Right ventricle myocardium inferior (tissue), 1 donor: ENCODE results near the gene GLE1. TPM values are rescaled to one million over a fixed set of nuclear protein-coding genes. Genes with fewer than 3 reads are reported as not detected.

Experiments used
- ATAC-seq: fragments of 200-7000 bp; cut with Tn5 transposase; one replicate; pipeline ENCODE4 v1.9.1; 2020; ENCODE audit warnings: mild to moderate bottlenecking, moderate library complexity
- DNase-seq: peaks from one replicate; pipeline ENCODE4 v3.0.0; 2021; ENCODE audit errors: missing footprints
- intact Hi-C: fragments of 100-400 bp; cut with DNase I; formaldehyde crosslinking; loops from one replicate; pipeline ENCODE4 v1.11.0; 2022
- long read RNA-seq: library from polyadenylated mRNA; unstranded; transcript quantifications from one replicate; pipeline ENCODE4 v2.0.0, GENCODE V29; 2021
- total RNA-seq: library from RNA; stranded (reverse); fragmentation: NEBNext Ultra II Directional; extraction: Animal tissue kit (Norgen Biotek cat#: 25700); gene quantifications from one replicate; pipeline ENCODE4 v1.2.1, GENCODE V29; 2021
- donor health status: DM: no; HTN: yes; CAD: no; lungs with severe emphysema.

GLE1 gene, protein sequence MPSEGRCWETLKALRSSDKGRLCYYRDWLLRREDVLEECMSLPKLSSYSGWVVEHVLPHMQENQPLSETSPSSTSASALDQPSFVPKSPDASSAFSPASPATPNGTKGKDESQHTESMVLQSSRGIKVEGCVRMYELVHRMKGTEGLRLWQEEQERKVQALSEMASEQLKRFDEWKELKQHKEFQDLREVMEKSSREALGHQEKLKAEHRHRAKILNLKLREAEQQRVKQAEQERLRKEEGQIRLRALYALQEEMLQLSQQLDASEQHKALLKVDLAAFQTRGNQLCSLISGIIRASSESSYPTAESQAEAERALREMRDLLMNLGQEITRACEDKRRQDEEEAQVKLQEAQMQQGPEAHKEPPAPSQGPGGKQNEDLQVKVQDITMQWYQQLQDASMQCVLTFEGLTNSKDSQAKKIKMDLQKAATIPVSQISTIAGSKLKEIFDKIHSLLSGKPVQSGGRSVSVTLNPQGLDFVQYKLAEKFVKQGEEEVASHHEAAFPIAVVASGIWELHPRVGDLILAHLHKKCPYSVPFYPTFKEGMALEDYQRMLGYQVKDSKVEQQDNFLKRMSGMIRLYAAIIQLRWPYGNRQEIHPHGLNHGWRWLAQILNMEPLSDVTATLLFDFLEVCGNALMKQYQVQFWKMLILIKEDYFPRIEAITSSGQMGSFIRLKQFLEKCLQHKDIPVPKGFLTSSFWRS
- 19.5 TPM for total RNA-seq
- long read RNA-seq, transcript GLE1-201 (16 exons, 3,321 nt), result major isoform, 13 of 19 reads
- long read RNA-seq, partial matches to known transcripts, result 0 of 19 reads
- long read RNA-seq, other reads (novel, unspliced or antisense), result 6 of 19 reads

DNA sequence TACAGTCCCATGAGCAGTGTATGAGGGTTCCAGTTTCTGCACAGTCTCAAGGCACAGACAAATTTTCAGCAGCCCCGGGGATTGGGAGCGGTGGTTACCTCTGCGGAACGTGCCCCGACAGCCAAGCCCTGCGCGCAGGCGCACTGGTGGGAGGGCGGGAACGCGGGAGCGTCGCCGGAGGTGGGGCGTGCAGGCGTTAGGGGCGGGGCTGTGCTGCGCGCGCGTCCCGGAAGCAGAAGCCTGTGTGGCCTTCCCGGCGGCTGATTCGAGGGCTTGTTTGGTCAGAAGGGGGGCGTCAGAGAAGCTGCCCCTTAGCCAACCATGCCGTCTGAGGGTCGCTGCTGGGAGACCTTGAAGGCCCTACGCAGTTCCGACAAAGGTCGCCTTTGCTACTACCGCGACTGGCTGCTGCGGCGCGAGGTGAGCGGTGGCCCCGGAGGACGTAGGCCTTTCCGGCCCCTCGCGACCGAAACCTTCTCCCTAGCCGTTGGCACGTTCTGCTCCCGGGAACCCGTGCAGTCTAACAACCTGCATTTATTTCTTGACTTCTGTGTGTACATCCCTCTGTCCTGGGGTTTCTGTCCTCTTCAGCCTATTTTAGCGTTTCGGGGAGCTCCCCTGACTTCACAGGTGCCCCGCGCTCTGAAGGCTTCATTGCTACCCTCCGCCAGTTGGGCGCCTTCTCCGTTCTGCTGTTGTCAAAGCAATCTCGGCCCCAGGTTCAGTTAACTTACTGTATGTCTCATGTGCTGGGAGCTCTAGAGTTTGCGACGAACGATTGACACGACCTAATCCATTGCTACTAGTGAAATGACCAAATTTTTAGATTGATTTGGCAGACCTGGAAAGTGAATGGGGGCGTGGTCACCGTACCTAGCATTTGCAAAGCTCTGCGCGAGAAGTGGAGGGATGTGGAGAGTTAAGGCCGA is at the start of gene GLE1:
TSS of gene GLE1 (plus strand) at position 235 of the 929 bp plus-strand sequence. CDS start at position 322, 87 bp downstream.
- ATAC-seq, result peak; percentile 100
- intact Hi-C loops, result loop anchor here (5.0 kb wide), 1 partner anchor 48 kb away; the partner anchor contains the start of gene SPTAN1

DNA sequence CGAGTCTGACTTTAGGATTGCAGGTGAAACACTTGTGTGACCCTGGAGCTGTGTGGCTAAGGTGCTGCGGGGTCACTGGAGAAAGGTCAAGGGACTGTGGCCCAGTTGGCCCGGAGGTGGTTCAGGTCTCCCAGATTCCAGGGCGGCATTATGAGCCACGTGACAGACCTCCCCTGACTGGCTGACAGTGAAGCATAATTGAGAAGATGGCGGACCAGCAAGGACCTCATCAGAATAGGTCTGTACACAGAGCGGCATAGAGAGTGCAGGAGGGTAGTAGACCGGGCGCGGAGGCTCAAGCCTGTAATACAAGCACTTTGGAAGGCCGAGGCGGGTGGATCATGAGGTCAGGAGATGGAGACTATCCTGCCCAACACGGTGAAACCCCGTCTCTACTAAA is 49.5 kb upstream of the GLE1 start:
- DNase-seq (no peak), ATAC-seq (no peak)
- intact Hi-C loops, result loop anchor here (5.0 kb wide), 1 partner anchor 93 kb away; no protein-coding TSS in a partner anchor

More for the DNA sequence above, at the start of gene GLE1:
- peak; percentile 99 for DNase-seq

DNA sequence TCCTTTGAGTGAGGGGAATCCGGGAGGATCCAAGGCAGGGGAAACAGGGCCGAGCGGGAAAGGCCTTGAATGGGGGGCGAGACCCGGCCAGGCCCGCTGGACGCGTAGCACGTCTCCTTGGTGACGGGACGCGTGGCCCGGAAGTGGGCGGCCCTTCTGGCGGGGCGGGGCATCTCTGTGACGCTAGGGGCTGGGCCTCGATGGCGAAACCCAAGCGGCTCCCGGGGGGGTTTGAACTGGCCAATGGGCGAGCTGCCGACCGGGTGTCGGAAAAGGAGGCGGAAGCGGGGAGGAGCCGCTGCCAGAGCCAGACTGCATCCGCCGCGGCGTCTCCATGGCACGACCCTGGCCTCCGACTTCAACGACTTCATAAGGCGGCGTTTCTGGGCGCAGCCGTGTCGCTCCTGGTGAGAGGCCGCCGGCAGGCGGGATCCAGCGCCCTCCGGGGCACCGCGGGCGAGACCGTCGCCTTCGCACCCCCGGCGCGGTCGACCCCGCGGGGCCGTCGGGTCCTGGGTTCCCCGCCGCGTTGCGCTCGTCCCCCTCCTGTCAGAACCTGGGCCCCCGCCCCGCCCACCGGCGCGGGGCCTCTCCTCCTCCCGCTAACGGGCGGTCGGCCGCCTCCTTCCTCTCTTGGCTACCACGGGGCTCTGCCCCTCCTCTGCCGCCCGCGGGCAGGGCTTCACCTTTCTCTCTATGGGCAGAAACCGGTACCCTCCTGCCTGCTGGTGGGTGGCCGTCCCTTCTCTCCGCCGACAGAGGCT is 48.5 kb upstream of the GLE1 start, which contains the start of gene ODF2:
TSS of gene ODF2 (plus strand) at position 158 of the 764 bp plus-strand sequence. CDS start at position 244, 86 bp downstream.
- intact Hi-C loops, result loop anchor here (5.0 kb wide), 1 partner anchor 94 kb away; no protein-coding TSS in a partner anchor
- ATAC-seq (peak; percentile 94), DNase-seq (peak; percentile 98)

DNA sequence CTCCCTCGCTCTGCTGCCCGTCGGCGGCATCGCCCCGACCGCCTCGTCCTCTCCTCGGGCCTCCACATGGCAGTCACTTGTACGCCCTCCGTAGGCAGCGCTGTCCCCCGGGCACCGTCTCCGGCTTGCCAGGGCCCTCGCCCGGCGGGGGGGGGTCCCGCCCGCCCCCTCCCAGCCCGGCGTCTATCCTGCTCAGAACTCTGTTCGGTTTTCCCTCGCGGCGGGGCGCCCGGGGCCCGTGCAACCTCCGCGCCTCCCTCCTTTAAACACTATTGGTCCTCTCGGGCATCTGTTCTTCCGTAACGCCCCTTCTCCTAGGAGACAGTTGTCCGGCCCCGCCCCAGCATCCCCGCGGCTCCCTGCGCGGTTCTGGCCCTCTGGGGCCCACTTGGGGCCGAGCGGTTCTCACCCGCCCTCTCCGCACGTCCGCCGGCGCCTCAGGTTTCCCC is 47.9 kb upstream of the GLE1 start:
- intact Hi-C loops, result loop anchor here (5.0 kb wide), 1 partner anchor 94 kb away; no protein-coding TSS in a partner anchor
- DNase-seq (peak; percentile 86), ATAC-seq (peak; percentile 81)

DNA sequence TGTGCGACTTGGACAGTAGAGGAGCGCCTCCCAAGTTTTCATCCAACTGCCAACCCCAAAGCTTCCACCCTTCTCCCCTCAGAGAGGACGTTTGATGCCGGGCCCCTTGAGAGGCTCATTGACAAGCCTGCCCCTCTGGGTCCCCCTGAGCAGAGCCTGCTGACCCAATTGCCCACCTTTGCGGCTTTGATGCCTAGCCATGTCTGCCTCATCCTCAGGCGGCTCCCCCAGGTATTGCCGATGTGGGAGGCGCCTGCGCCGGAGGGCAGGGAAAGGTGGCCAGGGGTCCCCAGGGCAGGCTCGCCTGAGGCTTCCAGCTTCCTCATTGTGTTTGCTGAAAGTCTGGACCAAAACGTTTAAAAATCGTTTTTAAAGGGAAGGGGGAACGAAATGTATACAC is 47.3 kb upstream of the GLE1 start:
- intact Hi-C loops, result loop anchor here (5.0 kb wide), 1 partner anchor 95 kb away; no protein-coding TSS in a partner anchor
- ATAC-seq (no peak), DNase-seq (no peak)

DNA sequence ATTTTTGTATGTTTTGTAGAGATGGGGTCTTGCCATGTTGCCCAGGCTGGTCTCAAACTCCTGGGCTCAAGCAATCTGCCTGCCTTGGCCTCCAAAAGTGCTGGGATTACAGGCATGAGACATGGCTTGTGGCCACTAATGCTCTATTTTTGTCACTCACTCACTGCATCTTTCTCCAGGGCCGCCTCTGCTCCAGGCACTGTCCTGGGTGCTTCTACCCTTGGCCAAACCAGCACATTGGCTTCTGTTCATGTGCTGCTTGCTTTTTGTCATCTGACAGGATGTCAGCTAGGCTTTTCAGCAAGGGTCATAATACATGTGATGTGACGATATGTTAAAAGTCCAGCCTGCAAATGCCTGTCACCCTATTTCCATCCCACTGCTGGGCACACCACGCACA is 45.5 kb upstream of the GLE1 start:
- intact Hi-C loops, result loop anchor here (5.0 kb wide), 1 partner anchor 97 kb away; no protein-coding TSS in a partner anchor
- DNase-seq (no peak), ATAC-seq (peak; percentile 51)

DNA sequence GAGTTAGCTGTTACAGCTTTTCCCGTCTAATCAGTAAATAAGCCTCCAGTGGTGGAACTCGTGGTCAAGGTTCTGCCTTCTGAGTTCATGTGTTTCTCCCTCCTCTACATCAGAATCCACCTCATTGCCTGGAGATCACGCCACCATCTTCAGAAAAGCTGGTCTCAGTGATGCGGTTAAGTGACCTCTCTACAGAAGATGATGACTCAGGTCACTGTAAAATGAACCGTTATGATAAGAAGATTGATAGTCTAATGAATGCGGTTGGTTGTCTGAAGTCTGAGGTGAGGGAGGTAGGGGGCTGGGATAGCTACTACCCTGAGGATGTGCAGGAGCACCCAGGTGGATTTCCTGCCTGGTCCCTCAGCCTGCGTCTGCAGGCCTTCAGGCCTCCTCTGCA is 35.4 kb upstream of the GLE1 start:
- intact Hi-C loops, result no loop called here
- ATAC-seq (no peak), DNase-seq (no peak)

DNA sequence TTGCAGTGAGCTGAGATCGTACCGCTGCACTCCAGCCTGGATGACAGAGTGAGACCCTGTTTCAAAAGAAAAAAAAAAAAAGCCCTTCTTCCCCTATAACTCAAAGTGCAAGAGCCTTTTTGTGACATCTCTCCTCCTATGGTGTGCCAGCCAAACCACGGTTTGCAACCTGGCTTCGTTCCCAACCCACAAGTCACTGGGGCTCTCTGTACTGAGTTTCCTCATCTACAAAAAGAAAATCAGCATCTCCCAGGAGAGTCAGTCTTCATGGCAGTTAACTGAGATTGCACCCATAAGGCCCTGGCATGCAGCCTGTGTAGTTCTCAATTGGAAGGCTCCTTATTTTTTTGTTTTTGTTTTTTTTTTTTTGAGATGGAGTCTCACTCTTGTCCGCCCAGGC is 34.0 kb upstream of the GLE1 start:
- ATAC-seq (no peak), DNase-seq (no peak)
- intact Hi-C loops, result no loop called here

DNA sequence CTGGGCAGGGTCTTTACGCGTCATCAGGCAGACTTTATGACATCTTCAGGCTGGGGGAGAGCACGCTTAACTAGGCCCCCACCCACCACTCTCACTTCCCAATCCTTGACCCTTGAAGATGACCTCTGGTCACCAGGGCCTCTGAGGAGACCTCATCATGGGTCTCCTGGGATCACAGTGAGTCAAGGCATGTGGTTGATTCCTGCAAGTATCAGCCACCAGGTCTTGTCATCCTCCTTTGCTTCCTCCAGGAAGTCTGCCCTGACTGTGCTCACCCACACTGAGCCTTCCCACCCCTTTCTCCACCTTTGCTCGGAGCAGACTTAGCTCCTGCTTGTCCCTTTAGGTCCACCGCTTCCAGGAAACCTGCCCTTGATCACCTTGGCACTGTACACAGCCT is 31.4 kb upstream of the GLE1 start:
- no peak for DNase-seq
- no peak for ATAC-seq
- intact Hi-C loops, result no loop called here

DNA sequence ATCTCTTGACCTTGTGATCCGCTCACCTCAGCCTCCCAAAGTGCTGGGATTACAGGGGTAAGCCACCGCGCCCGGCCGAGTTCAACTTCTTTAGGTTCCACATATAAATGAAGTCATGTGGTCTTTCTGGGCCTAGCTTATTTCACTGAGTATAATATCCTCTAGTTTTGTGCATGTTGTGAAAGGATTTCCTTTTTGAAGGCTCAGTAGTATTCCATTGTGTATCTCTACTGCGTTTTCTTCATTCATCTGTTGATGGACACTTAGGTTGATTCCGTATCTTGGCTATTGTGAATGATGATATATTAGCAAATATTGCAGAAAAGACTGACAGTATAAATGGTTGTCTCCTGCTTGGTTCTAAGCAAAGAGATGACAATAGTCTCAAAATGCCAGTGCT is 28.7 kb upstream of the GLE1 start:
- DNase-seq, result no peak
- ATAC-seq, result no peak
- intact Hi-C loops, result no loop called here

DNA sequence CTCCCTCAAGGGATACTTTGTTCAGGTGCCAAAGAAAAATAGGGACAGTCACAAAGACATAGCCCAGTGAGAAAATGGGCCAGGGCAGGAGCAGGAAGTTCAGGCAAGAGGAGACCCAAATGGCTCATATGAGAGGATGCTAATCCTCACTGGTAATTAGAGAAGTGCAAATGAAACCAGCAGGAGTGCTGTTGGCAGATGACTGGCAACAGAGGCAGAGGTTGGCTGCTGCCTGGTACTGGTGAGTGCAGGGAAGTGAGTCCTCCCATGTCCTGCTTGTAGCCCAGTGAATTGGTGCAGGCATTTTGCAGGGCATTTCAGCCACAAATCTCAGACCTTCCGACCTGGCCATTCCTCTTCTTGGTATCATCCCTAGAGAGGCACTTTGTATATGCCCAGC is 25.3 kb upstream of the GLE1 start:
- ATAC-seq (no peak), DNase-seq (no peak)
- intact Hi-C loops, result no loop called here

DNA sequence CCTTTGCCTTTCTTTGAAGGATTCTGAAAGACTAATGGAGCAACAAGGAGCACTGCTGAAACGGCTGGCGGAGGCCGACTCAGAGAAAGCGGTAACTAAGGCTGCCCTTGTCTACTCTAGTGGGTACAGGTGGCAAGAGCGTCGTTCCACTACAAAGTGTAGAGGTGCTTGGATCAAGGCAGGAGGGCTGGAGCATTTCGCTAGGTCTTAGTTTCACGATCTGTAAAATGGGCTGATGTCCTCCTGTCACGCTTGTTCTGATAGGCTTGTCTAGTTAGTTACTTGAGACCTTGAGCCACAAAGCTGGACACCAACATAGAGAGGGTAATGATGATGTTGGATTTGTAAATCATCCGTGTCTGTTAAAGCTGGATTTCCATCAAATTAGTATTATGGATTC is 23.0 kb upstream of the GLE1 start:
- ATAC-seq, result no peak
- DNase-seq, result no peak
- intact Hi-C loops, result no loop called here

DNA sequence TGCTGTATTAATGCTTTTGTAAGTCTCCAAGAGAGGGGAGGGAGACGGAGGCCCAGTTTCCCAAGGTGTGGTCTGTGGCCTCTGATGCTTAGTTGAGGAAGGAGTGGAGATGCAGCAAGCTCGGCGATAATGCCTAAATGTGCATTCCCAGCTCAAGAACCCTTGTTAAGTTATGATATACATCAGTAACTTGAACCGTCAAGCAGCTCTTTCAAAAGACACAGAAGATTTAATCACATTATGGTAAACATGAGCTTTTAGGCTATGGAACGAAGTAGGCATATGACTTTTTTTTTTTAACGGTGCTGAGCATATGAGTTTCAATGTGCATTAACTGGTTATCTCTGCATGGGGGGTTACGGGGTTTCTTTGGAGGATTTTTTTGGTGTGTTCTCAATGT is 22.3 kb upstream of the GLE1 start:
- ATAC-seq (no peak), DNase-seq (no peak)
- intact Hi-C loops, result no loop called here

DNA sequence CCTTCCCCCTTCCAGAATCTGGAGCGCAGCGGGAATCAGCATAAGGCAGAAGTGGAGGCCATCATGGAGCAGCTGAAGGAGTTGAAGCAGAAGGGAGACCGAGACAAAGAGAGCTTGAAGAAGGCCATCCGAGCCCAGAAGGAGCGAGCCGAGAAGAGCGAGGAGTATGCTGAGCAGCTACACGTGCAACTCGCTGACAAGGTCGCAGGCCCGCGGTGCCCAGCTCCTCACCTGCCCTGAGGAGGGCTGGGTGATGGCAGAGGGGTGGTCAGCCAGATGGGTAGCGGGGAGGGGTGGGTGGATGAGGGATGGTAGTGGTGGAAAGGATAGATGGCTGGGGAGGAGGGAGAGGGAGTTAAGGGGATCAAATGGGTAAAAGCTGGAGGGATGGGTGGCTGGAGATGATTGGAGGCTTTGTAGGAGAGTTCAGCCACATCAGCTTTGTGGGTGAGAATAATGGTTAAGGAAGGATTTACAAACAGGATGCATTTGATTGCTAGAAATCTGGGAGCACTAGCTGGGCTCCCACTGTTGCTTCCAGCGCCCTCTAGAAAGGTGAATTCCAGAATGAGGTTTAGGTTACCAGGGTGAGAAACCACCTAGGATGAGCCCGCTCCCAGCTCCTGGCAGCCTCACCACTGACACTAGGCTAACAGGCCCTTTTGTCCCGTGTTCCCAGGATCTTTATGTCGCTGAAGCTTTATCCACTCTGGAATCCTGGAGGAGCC is 19.7 kb upstream of the GLE1 start:
- DNase-seq (no peak), ATAC-seq (no peak)
- intact Hi-C loops, result no loop called here

DNA sequence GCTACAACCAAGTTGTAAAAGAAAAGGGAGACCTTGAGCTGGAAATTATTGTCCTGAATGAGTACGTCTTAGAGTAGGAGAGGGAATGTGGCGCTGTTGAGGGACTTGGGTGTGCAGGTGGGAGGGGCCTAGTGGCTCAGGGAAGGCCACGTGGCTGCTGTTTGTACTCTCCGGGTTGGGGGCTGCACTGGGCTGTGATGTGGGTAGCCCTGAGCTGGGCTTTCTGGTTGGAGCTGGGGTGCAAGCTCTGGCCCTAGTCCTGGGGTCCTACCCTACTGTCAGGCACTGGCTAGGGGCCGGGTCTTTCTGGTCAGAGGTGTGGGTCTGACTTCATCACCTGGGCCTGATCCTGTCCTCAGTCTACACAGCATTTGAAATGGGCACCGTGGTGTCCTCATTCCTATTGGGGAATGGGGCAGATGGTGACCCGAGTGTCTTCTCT is 19.1 kb upstream of the GLE1 start:
- ATAC-seq, result no peak
- no peak for DNase-seq
- intact Hi-C loops, result no loop called here

DNA sequence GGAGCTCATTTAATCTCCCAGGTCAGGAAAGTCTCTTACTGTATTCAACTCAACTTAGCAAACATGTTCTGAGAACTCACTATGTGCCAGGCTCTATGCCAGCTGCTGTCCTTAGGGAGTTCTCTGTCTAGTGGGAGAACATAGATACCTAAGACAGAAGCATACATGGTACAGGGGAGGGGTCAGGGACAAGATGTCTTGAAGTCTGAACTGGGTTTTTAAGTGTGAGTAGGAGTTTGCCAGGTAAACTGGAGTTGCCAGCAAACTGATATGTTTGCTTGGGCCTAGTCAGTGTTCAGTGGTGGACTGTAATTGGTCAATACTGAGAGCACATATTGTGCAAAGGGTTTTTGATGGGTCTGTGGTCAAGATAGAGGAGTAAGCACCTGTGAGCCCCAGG is 18.3 kb upstream of the GLE1 start:
- ATAC-seq, result no peak
- DNase-seq, result no peak
- intact Hi-C loops, result no loop called here

DNA sequence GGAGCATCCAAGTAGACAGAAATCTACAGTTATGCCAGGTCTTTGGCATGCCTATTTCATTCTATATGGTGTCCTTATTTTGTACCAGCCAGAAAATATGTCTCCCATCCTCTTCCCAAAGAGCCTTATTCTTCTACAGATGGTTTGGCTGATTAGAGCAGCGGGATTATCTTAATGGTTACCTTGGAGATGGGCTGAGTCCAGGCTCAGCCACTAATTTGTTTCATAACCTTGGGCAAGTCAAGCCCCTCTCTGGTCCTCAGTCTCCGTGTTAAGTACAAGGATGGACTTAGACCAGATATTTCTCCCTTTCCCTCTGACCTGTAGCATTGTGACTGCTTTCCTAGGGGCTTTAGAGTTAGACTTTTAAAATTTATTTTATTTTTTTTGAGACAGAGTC is 11.1 kb upstream of the GLE1 start:
- ATAC-seq, result no peak
- intact Hi-C loops, result no loop called here
- DNase-seq, result no peak
